ENCODE results near the gene PLEKHG7. TPM values are rescaled to one million over a fixed set of nuclear protein-coding genes. Genes with fewer than 3 reads are reported as not detected.
A peak's percentile ranks its signal among the peaks of the same experiment; 100 is the strongest.
"Not testable (repeated sequence)": the region's sequence is repeated elsewhere in the genome, so short reads cannot be mapped to it uniquely, and the experiment has no call there.

PLEKHG7 gene
- total and polyA plus RNA-seq, 9 of the 15 experiments (the other 6 are each of a cell fraction or from before 2014, with no cell fraction given): 0.03 TPM; not detected in 8

DNA sequence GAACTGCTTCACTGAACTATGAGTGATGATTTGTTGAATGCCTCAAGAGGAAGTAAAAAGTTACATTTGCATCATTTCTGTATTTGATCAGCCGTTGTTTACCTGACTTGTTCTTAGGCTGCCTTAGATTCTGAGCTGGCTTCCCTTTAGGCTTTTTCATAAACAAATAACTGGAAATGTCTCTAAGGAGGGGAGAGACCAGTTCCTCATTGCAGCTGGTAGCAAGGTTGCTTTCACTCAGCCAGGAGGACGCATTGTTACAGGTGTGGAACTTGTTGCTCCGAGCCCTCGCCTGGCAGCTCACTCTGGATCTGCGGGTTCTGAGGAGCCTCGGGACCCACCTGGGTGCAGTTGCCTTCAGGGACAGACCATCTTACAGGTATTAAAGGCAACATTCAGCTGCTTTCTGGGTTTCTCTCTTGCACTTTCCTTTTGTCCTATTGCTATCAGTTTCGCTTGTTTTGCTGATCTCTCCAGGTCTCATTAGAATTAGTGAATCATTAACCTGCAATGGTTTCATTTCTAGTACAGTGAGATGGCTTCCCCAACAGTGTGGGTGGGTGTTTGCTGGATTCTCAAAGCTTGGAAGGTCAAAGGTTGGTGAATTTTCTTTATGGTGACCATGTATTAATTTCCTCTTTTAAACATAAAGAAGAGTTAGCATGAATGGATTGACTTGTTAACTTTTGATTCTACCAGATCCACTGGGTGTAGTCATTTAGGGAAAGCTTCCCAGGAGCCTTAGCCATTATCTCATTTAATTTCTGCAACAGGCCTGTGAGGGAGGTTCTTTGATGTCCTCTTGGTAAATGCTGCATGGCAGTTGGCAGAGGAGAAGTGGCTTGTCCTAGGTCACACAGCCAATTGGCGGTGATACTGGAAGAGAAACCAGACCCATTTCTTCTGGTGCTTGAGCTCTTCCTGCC, at the start of gene PLEKHG7 (continued):
- TF ChIP-seq ZHX1 (conservative IDR thresholded peaks at IDR 0.05; ENCODE audit: low read length): no peak

GRCh38 chr12:92654256-92654655, 48.5 kb upstream of the PLEKHG7 start:
- H4K20me1 ChIP-seq (replicated peaks; ENCODE audit: control insufficient read depth, insufficient read depth, low read length); H3K9me1 ChIP-seq (ENCODE audit: control insufficient read depth, insufficient read depth, low read length); H3K4me3 ChIP-seq; H3K4me2 ChIP-seq (ENCODE audit: insufficient read depth, low read length); H3K4me1 ChIP-seq (replicated peaks in 1 of 2; ENCODE audit: control insufficient read depth in 2 of 2, insufficient read depth in 2 of 2, low read length in 2 of 2); H3K9me3 ChIP-seq (replicated peaks; ENCODE audit: control insufficient read depth, insufficient read depth, low read depth, low read length); H3K9ac ChIP-seq (ENCODE audit: insufficient read depth in 1 of 2, low read depth in 2 of 2, low read length in 2 of 2); BruUV-seq (replicated peaks); DNase-seq (ENCODE audit: extremely low read depth in 1 of 4, low spot score in 3 of 4); in situ Hi-C loops (cut with MboI); H3K27ac ChIP-seq (ENCODE audit: extremely low read depth, low read depth, low read length); ATAC-seq; FAIRE-seq; H3K36me3 ChIP-seq (ENCODE audit: control insufficient read depth, insufficient read depth, low read length); H2AFZ ChIP-seq (ENCODE audit: low read depth, low read length); H3K79me2 ChIP-seq (ENCODE audit: control insufficient read depth, insufficient read depth, low read length): not testable (repeated sequence)
- intact Hi-C loops (cut with micrococcal nuclease): loop anchor here (5.0 kb wide), 1 partner anchor 1272 kb away; no protein-coding TSS in a partner anchor
- ChIA-PET CTCF (ENCODE audit: low intra/inter-chr PET ratio) (interaction anchor here (0.6 kb wide), 1 partner anchor 440 kb away, joined by 3 read pairs; no protein-coding TSS in a partner anchor), POLR2A (interaction anchor here (1.2 kb wide), 1 partner anchor 9 kb away, joined by 4 read pairs; no protein-coding TSS in a partner anchor)
- peak; percentile 55; the same call in 1 of the 2 replicates for TF ChIP-seq CHD2 (IDR thresholded peaks at IDR 0.05; ENCODE audit: low read depth, low read length)
- 0% methylated on average over 4 of the region's 4 CpGs for WGBS (ENCODE audit: insufficient coverage, low coverage, missing lambda C conversion rate)
- H3K27me3 ChIP-seq (ENCODE audit: control insufficient read depth in 2 of 2, insufficient read depth in 2 of 2, low read length in 2 of 2): peaks cover 9 to 14% of the 10 kb centered on the region in 2 experiments; a peak in 4 of 5 replicates
